ENCODE results near the gene CD74.

CD74 gene

GRCh38 chr5:150357326-150358260, 55.1 kb downstream of the CD74 start, which contains the start of gene TCOF1:
Gene TCOF1 (plus strand): TSS chr5:150357697. CDS start chr5:150357747, 50 bp downstream.
- DNase-seq: peak; percentile 98 to 100 (median 99)

DNA sequence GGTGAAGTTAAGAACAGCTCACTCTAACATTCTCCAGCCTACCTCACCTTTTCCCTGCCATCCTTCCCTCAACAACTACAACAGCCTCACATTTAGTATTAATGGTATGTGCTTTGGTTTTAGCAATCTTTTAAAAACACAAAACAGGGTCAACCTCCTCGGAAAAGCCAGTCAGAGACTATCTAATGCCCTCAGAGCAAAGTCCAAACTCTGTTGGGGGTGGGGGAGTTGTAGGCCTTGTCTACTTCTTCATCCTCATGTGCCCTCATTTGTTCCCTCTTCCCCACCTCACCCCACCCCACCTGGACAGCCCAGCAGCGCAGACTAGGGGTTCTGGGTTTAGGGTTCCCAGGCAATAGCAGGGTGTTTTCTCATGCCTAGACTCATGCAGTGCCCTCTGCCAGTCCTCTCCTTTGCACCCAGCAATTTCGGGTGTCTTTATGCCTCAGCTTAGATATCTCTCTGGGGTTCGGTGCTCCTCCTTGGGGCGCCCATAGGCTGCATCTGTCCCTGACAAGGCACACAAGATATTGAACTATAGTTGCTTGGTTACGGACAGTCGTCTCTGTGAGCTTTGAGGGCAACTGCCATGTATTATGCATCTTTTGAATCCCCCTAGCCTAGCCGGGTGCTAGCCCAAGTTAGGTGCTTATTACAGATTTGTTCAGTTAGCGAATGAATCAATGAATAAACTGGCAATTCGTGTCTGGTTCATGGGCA, 56.0 kb downstream of the CD74 start:
- DNase-seq: no peak

DNA sequence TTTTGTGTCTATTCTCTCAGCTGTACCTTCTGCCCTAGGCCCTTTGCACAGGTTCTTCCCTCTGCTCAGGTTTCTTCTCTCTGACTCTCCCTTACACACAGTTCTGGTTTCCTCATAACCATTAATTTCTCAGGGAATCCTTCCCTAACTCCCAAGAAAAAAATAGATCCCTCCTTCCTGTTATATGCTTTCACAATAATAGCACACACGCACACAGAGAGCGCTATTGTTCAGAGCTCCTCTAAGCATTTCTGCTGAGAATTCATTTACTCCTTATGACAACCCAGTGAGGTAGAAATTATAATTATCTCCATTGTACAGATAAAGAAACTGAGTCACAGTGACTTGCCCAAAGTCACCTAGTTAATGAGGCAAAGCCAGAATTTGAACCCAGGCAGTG, 56.9 kb downstream of the CD74 start:
- DNase-seq: no peak

DNA sequence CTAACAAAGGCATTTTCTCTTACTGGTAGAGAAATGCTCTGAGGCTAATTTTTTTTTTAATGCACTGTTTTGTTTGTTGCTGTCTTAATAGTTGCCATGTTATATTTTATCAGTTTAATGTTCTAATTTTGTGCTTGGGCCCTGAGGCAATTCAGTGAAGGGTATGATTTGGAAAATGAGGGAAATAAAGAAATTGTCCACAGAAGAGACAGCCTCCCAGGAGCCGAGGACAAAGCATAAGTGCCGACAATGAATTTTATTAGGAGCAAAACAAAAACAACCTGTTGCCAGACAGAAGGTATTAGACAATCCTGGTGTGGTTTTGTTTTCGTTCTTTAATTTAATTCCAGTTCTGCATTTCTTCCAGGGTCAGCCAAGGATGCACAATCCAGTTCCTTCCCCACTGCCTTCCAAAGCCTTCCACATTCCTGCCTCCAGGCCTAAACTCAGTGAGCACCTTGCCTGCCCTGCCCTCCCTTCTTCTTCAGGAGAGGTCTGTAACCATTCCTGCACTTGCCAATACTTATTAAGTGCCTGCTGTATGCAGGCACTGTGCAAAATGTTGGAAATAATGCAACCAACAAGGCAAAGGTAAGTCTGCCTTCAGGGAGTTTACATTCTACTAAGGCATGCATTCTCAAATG, 59.6 kb downstream of the CD74 start:
- DNase-seq: peak in 1 of 3 donors; percentile 10

DNA sequence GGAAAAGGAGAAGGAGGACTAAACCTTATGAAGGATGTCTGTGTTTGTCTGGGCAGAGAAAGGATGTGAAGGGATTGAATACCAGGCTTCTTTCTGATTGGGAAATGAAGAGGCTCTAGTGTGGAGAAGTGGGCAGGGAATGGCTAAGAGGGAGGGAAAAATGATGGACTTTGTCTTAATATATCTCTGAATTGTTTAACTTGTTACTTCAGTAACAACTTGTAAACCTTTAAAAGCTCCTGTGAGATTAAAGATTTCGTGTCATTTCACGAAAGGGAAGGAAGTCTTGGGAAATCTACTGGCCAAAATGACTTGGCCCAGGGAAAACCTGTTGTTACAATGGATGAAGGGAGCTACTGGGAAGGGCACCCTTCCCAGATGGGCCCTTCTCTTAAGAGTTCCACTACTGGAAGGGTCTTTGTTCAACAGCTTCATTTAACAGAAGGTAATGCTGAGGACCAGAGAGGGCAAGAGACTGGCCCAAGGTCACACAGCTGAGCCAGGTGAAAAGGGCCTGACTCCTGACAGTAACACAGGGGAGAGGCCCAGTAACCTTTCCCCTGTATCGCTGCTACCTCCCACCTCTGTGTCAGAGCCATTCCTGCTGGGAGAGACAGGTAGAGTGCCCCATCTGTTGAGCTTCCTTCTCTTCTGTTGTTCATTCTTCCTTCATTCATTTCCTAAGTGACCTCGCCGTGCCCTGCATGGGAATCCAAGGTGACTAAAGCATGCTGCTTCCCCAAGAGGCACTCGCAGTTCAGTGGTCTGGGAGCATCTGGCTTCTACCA, 60.3 kb downstream of the CD74 start:
- DNase-seq: peak; percentile 12 to 32 (median 29)
